Activated naive CD4-positive, alpha-beta T cell treated with anti-CD3 and anti-CD28 coated beads for 36 hours (primary cell): ENCODE results near the gene CLCN6. TPM values are rescaled to one million over a fixed set of nuclear protein-coding genes. Genes with fewer than 3 reads are reported as not detected.

Experiments
- CTCF ChIA-PET: fragments of 350-600 bp; sonication (Branson Sonifier 250); formaldehyde crosslinking; loops from one replicate; lab custom pipeline; 2021; ENCODE audit warnings: antibody characterized with exemption; lab: Charles Lee
- DNase-seq: peaks from one replicate; pipeline ENCODE4 v3.0.0-alpha.2; 2020
- H3K27ac Mint-ChIP-seq: one replicate; pipeline ENCODE4 v1.8.0; 2021; ENCODE audit warnings: mild to moderate bottlenecking, mixed read lengths
- H3K27me3 Mint-ChIP-seq: one replicate; pipeline ENCODE4 v1.8.0; 2021; ENCODE audit warnings: low read depth, mixed read lengths
- H3K36me3 Mint-ChIP-seq: one replicate; pipeline ENCODE4 v1.8.0; 2021; ENCODE audit warnings: low read depth, mixed read lengths
- H3K4me1 Mint-ChIP-seq: one replicate; pipeline ENCODE4 v1.8.0; 2021; ENCODE audit warnings: low read depth, mixed read lengths
- H3K4me3 Mint-ChIP-seq: one replicate; pipeline ENCODE4 v1.8.0; 2021; ENCODE audit warnings: mild to moderate bottlenecking, moderate library complexity, mixed read lengths
- H3K9me3 Mint-ChIP-seq: one replicate; pipeline ENCODE4 v1.8.0; 2021; ENCODE audit warnings: mixed read lengths
- intact Hi-C: fragments of 100-400 bp; cut with micrococcal nuclease; formaldehyde crosslinking; loops from one replicate; pipeline ENCODE4 v1.15.1; 2023
- total RNA-seq, 2 experiments: library from RNA; stranded (reverse); gene quantifications; one replicate each; pipeline ENCODE4 v1.2.3, GENCODE V29; 2021

CLCN6 gene
- total RNA-seq, 2 experiments from 2014 or later: 11.3 to 11.6 TPM

- Mint-ChIP-seq H3K27ac (no peak overlapping the region), H3K4me1 (no peaks in the 10 kb centered on the region), H3K27me3 (peaks cover 4% of the 10 kb centered on the region), H3K9me3 (no peaks in the 10 kb centered on the region), H3K4me3 (no peak overlapping the region), H3K36me3 (no peaks in the 10 kb centered on the region)
- CTCF ChIA-PET: interaction anchor here (1.2 kb wide), 1 partner anchor 39 kb away, joined by 5 read pairs; no protein-coding TSS in a partner anchor
- intact Hi-C loops: no loop called here
- DNase-seq: no peak
These were observed 71.1 kb downstream of the CLCN6 start for GRCh38 chr1:11877074-11877473.

- DNase-seq: no peak
- Mint-ChIP-seq H3K27me3 (peaks cover 4% of the 10 kb centered on the region), H3K9me3 (no peaks in the 10 kb centered on the region), H3K4me3 (no peak overlapping the region), H3K36me3 (no peaks in the 10 kb centered on the region), H3K4me1 (no peaks in the 10 kb centered on the region), H3K27ac (no peak overlapping the region)
- intact Hi-C loops: no loop called here
- CTCF ChIA-PET: interaction anchor here (0.8 to 1.2 kb wide), 2 partner anchors 40 kb away, joined by 3 to 5 read pairs; no protein-coding TSS in a partner anchor
These were observed 72.3 kb downstream of the CLCN6 start for GRCh38 chr1:11878081-11878890.

- H3K36me3 Mint-ChIP-seq: no peaks in the 10 kb centered on the region
- intact Hi-C loops: no loop called here
- H3K9me3 Mint-ChIP-seq: no peaks in the 10 kb centered on the region
- H3K4me3 Mint-ChIP-seq: no peak overlapping the region
- CTCF ChIA-PET: interaction anchor here (0.8 kb wide), 1 partner anchor 41 kb away, joined by 3 read pairs; no protein-coding TSS in a partner anchor
- no peak for DNase-seq
- H3K27me3 Mint-ChIP-seq: peaks cover 4% of the 10 kb centered on the region
- no peak overlapping the region for H3K27ac Mint-ChIP-seq
- H3K4me1 Mint-ChIP-seq: no peaks in the 10 kb centered on the region
These were observed 72.8 kb downstream of the CLCN6 start for GRCh38 chr1:11878891-11879190.

- CTCF ChIA-PET: no interaction called here
- no peak for DNase-seq
- H3K36me3 Mint-ChIP-seq: no peaks in the 10 kb centered on the region
- H3K9me3 Mint-ChIP-seq: no peaks in the 10 kb centered on the region
- H3K27me3 Mint-ChIP-seq: peaks cover 4% of the 10 kb centered on the region
- intact Hi-C loops: no loop called here
- no peaks in the 10 kb centered on the region for H3K4me1 Mint-ChIP-seq
- no peak overlapping the region for H3K27ac Mint-ChIP-seq
- H3K4me3 Mint-ChIP-seq: no peak overlapping the region
These were observed 73.6 kb downstream of the CLCN6 start for GRCh38 chr1:11879311-11880180.

- no peaks in the 10 kb centered on the region for H3K36me3 Mint-ChIP-seq
- H3K27me3 Mint-ChIP-seq: peaks cover 4% of the 10 kb centered on the region
These were observed 74.2 kb downstream of the CLCN6 start for GRCh38 chr1:11880181-11880575.

GRCh38 chr1:11880911-11881748, 75.1 kb downstream of the CLCN6 start:
- no peaks in the 10 kb centered on the region for H3K36me3 Mint-ChIP-seq
- intact Hi-C loops: no loop called here
- H3K27me3 Mint-ChIP-seq: peaks cover 4% of the 10 kb centered on the region
- no peaks in the 10 kb centered on the region for H3K4me1 Mint-ChIP-seq
- H3K4me3 Mint-ChIP-seq: no peak overlapping the region
- CTCF ChIA-PET: no interaction called here
- no peak overlapping the region for H3K27ac Mint-ChIP-seq
- DNase-seq: no peak
- H3K9me3 Mint-ChIP-seq: no peaks in the 10 kb centered on the region

More at GRCh38 chr1:11880181-11880575, 74.2 kb downstream of the CLCN6 start:
- Mint-ChIP-seq H3K4me3 (no peak overlapping the region), H3K4me1 (no peaks in the 10 kb centered on the region), H3K27ac (no peak overlapping the region), H3K9me3 (no peaks in the 10 kb centered on the region)
- CTCF ChIA-PET: no interaction called here
- DNase-seq: no peak
- intact Hi-C loops: no loop called here

- Mint-ChIP-seq H3K4me1 (no peaks in the 10 kb centered on the region), H3K36me3 (no peaks in the 10 kb centered on the region), H3K4me3 (no peak overlapping the region), H3K27ac (no peak overlapping the region), H3K9me3 (no peaks in the 10 kb centered on the region), H3K27me3 (no peaks in the 10 kb centered on the region)
- intact Hi-C loops: no loop called here
- CTCF ChIA-PET: interaction anchor here (0.6 to 1.6 kb wide), 2 partner anchors 11 to 37 kb away, joined by 3 to 7 read pairs; no protein-coding TSS in a partner anchor
- DNase-seq: no peak
These were observed 75.9 kb downstream of the CLCN6 start for GRCh38 chr1:11881749-11882441.

GRCh38 chr1:11882814-11883538, 77.0 kb downstream of the CLCN6 start:
- H3K27me3 Mint-ChIP-seq: no peaks in the 10 kb centered on the region
- no peak for DNase-seq
- no peaks in the 10 kb centered on the region for H3K9me3 Mint-ChIP-seq
- intact Hi-C loops: no loop called here
- no peaks in the 10 kb centered on the region for H3K36me3 Mint-ChIP-seq
- CTCF ChIA-PET: interaction anchor here (0.6 to 1.6 kb wide), 4 partner anchors 10 to 824 kb away, joined by 3 to 7 read pairs (median 3); no protein-coding TSS in a partner anchor
- H3K4me3 Mint-ChIP-seq: no peak overlapping the region
- H3K27ac Mint-ChIP-seq: no peak overlapping the region
- no peaks in the 10 kb centered on the region for H3K4me1 Mint-ChIP-seq

GRCh38 chr1:11885916-11886315, 79.9 kb downstream of the CLCN6 start:
- no peaks in the 10 kb centered on the region for H3K4me1 Mint-ChIP-seq
- intact Hi-C loops: no loop called here
- DNase-seq: no peak
- no peaks in the 10 kb centered on the region for H3K27me3 Mint-ChIP-seq
- H3K36me3 Mint-ChIP-seq: no peaks in the 10 kb centered on the region
- CTCF ChIA-PET: no interaction called here
- H3K9me3 Mint-ChIP-seq: no peaks in the 10 kb centered on the region
- H3K27ac Mint-ChIP-seq: no peak overlapping the region
- H3K4me3 Mint-ChIP-seq: no peak overlapping the region

GRCh38 chr1:11886986-11887665, 81.1 kb downstream of the CLCN6 start:
- CTCF ChIA-PET: interaction anchor here (0.8 kb wide), 1 partner anchor 51 kb away, joined by 4 read pairs; no protein-coding TSS in a partner anchor
- DNase-seq: no peak
- intact Hi-C loops: no loop called here
- Mint-ChIP-seq H3K27me3 (no peaks in the 10 kb centered on the region), H3K27ac (no peak overlapping the region), H3K4me3 (no peak overlapping the region), H3K9me3 (no peaks in the 10 kb centered on the region), H3K4me1 (no peaks in the 10 kb centered on the region), H3K36me3 (no peaks in the 10 kb centered on the region)

- H3K4me1 Mint-ChIP-seq: no peaks in the 10 kb centered on the region
- H3K9me3 Mint-ChIP-seq: no peaks in the 10 kb centered on the region
- no peak overlapping the region for H3K27ac Mint-ChIP-seq
- CTCF ChIA-PET: interaction anchor here (0.8 kb wide), 1 partner anchor 51 kb away, joined by 4 read pairs; no protein-coding TSS in a partner anchor
- DNase-seq: no peak
- H3K36me3 Mint-ChIP-seq: no peaks in the 10 kb centered on the region
- no peaks in the 10 kb centered on the region for H3K27me3 Mint-ChIP-seq
- H3K4me3 Mint-ChIP-seq: no peak overlapping the region
- intact Hi-C loops: no loop called here
These were observed 81.6 kb downstream of the CLCN6 start for GRCh38 chr1:11887666-11888007.
